Testis (tissue), 3 donors: Measurements from ENCODE around the gene DDR2. TPM values are rescaled to one million over a fixed set of nuclear protein-coding genes. Genes with fewer than 3 reads are reported as not detected.

Experiments used
- DNase-seq: peaks from one replicate; pipeline ENCODE4 v3.0.0-alpha.2; 2019
- H3K27ac ChIP-seq, 2 donors: fragments of 200-600 bp; sonication (generic); one replicate each; pipeline ENCODE4 v1.5.1; 2019
- H3K27me3 ChIP-seq: fragments of 200-600 bp; sonication (generic); one replicate; pipeline ENCODE4 v1.5.1; 2019
- H3K36me3 ChIP-seq: fragments of 200-600 bp; sonication (generic); one replicate; pipeline ENCODE4 v1.5.1; 2017; ENCODE audit warnings: low read depth; ENCODE audit errors: missing control alignments
- H3K4me1 ChIP-seq: fragments of 200-600 bp; sonication (generic); one replicate; pipeline ENCODE4 v1.5.1; 2019
- H3K4me3 ChIP-seq, 2 donors: fragments of 200-600 bp; sonication (generic); one replicate each; pipeline ENCODE4 v1.5.1; 2017 to 2019
- H3K9me3 ChIP-seq: fragments of 200-600 bp; sonication (generic); one replicate; pipeline ENCODE4 v1.5.1; 2017
- POLR2A ChIP-seq: fragments of 450-650 bp; IDR thresholded peaks from one replicate; pipeline ENCODE4 v1.6.1; 2017; ENCODE audit warnings: antibody characterized with exemption, mild to moderate bottlenecking, moderate library complexity
- WGBS, 2 donors: methylation state at CpG; one replicate each; pipeline ENCODE4 v1.1.5; 2018; 5-methylcytosine and 5-hydroxymethylcytosine counted together
- intact Hi-C: fragments of 100-400 bp; cut with DNase I; formaldehyde crosslinking; loops from one replicate; pipeline ENCODE4 v1.15.1; 2023; ENCODE audit warnings: low total_unique reads
- polyA plus RNA-seq: library from polyadenylated mRNA; stranded (reverse); fragments of 350-450 nt; fragmentation: Illumina TruSeq; extraction: RNeasy Lipid Tissue Mini Kit (QIAGEN cat#74804); gene quantifications from one replicate; pipeline ENCODE4 v1.2.3, GENCODE V29; 2014; ENCODE audit warnings: low read depth, low replicate concordance; ENCODE audit not compliant: insufficient read depth
- total RNA-seq, 2 donors: library from RNA; depleted of rRNA; stranded (reverse); fragments of >200 nt; gene quantifications; one replicate each; pipeline ENCODE4 v1.2.3, GENCODE V29; 2016
- TF ChIP-seq, protein P1 (sequence below), 3 experiments: fragments of 450-650 bp in 2 of 3; fragments of 200-600 bp in 1 of 3; sonication (generic) in 1 of 3; IDR thresholded peaks; one replicate each; pipeline ENCODE4 v1.5.1; 2016 to 2019; ENCODE audit warnings: antibody characterized with exemption in 3 of 3, mild to moderate bottlenecking in 2 of 3, moderate library complexity in 1 of 3

Gene DDR2
- total and polyA plus RNA-seq, 3 donors from 2014 or later: 9.0 to 13.2 (median 9.2) TPM

DNA sequence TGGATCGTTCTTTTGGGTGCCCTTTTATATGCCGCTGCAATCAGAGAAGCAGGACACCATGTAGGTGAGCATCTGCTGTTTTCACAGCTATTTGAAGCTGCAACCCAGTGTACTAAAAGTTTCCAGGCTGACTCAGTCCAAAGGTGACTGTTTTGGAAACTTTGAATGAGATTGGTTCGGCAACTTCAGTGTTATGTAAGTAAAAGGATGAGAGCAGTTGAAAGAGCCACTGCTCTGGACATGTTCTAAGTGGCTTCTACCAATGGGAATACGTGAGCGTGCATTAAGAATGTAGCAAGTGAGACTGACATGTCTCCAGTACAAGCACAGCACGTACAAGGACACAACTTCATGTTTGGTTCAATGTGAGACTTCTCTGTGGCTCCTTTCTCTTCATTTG, 55.6 kb downstream of the DDR2 start:
- Histone ChIP-seq H3K27ac (no peak overlapping the region), H3K27me3 (no peaks in the 10 kb centered on the region), H3K36me3 (no peaks in the 10 kb centered on the region), H3K4me1 (peaks cover 16% of the 10 kb centered on the region), H3K4me3 (no peak overlapping the region), H3K9me3 (no peaks in the 10 kb centered on the region)
- intact Hi-C loops: no loop called here
- TF ChIP-seq, protein P1, sequence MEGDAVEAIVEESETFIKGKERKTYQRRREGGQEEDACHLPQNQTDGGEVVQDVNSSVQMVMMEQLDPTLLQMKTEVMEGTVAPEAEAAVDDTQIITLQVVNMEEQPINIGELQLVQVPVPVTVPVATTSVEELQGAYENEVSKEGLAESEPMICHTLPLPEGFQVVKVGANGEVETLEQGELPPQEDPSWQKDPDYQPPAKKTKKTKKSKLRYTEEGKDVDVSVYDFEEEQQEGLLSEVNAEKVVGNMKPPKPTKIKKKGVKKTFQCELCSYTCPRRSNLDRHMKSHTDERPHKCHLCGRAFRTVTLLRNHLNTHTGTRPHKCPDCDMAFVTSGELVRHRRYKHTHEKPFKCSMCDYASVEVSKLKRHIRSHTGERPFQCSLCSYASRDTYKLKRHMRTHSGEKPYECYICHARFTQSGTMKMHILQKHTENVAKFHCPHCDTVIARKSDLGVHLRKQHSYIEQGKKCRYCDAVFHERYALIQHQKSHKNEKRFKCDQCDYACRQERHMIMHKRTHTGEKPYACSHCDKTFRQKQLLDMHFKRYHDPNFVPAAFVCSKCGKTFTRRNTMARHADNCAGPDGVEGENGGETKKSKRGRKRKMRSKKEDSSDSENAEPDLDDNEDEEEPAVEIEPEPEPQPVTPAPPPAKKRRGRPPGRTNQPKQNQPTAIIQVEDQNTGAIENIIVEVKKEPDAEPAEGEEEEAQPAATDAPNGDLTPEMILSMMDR (IDR thresholded peaks at IDR 0.05): no peak
- no peak for TF ChIP-seq POLR2A
- WGBS, 2 donors: 68 to 71% methylated on average over 6 of the region's 6 CpGs
- no peak for DNase-seq

DNA sequence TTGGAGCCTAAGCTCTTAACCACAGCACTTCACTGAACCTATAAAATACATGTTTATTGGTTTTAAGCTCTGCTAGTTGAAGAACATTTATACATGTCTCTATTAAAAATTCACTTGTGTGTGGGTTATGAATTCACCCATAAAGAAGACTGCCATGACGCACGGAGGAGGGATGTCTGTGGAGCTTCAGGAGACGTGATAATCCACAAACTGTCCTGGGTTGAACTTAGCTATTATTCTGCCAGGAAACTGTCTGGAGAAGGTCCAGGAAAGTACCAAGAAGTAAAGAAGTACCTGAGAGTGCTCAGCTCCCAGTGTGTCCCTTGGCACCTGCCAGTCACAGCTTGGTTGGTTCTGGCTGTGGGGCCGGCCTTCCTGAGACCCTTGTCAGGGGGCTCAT, 56.3 kb downstream of the DDR2 start:
- H3K4me1 ChIP-seq: peaks cover 16% of the 10 kb centered on the region
- DNase-seq: no peak
- no peak overlapping the region for H3K4me3 ChIP-seq
- intact Hi-C loops: no loop called here
- no peaks in the 10 kb centered on the region for H3K27me3 ChIP-seq
- no peaks in the 10 kb centered on the region for H3K9me3 ChIP-seq
- no peaks in the 10 kb centered on the region for H3K36me3 ChIP-seq
- TF ChIP-seq POLR2A: no peak
- TF ChIP-seq, protein P1 (IDR thresholded peaks at IDR 0.05): no peak
- WGBS, 2 donors: 69 to 78% methylated on average over 4 of the region's 4 CpGs
- no peak overlapping the region for H3K27ac ChIP-seq

DNA sequence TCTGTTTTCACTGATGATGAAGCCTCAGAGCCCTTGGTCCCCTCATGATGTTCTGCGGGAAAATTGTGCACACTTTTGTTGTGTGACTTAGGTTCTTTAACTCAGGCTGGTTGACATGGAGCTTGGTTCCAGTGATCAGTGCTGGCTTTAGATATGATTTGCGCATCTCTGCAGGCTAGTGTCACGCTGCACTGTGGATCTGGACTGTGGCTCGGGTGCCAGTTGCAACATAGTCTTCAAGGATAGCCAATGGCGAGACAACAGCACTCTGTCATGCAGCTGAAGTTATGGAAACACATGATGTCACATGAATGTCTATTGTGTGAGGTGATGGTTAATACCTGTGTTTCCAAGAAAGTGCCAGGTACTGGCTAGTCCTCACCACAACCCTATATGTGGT, 56.7 kb downstream of the DDR2 start:
- no peaks in the 10 kb centered on the region for H3K27me3 ChIP-seq
- DNase-seq: no peak
- TF ChIP-seq, protein P1 (IDR thresholded peaks at IDR 0.05): no peak
- no peak for TF ChIP-seq POLR2A
- no peaks in the 10 kb centered on the region for H3K9me3 ChIP-seq
- WGBS, 2 donors: 91 to 96% methylated on average over 5 of the region's 5 CpGs
- H3K36me3 ChIP-seq: no peaks in the 10 kb centered on the region
- no peak overlapping the region for H3K27ac ChIP-seq
- intact Hi-C loops: no loop called here
- H3K4me3 ChIP-seq: no peak overlapping the region
- H3K4me1 ChIP-seq: peaks cover 16% of the 10 kb centered on the region

- H3K4me3 ChIP-seq: no peak overlapping the region
- H3K27me3 ChIP-seq: no peaks in the 10 kb centered on the region
- H3K4me1 ChIP-seq: peaks cover 16% of the 10 kb centered on the region
- H3K27ac ChIP-seq: peak overlapping the region; percentile 2 to 57
- 66 to 77% methylated on average over 5 of the region's 5 CpGs for WGBS, 2 donors
- intact Hi-C loops: no loop called here
- no peaks in the 10 kb centered on the region for H3K9me3 ChIP-seq
- no peak for TF ChIP-seq POLR2A
- TF ChIP-seq, protein P1 (IDR thresholded peaks at IDR 0.05): no peak
- H3K36me3 ChIP-seq: no peaks in the 10 kb centered on the region
- no peak for DNase-seq
Observed at GRCh38 chr1:162689745-162690671, 57.7 kb downstream of the DDR2 start.
